CD4-positive, alpha-beta T cell treated with Interferon alpha-2 for 1 hour (primary cell): ENCODE data around the gene GALT.

Experiments used
- DNase-seq, 2 donors: peaks; one replicate each; pipeline ENCODE4 v3.0.0-alpha.2; 2020 to 2022

GALT gene

DNA sequence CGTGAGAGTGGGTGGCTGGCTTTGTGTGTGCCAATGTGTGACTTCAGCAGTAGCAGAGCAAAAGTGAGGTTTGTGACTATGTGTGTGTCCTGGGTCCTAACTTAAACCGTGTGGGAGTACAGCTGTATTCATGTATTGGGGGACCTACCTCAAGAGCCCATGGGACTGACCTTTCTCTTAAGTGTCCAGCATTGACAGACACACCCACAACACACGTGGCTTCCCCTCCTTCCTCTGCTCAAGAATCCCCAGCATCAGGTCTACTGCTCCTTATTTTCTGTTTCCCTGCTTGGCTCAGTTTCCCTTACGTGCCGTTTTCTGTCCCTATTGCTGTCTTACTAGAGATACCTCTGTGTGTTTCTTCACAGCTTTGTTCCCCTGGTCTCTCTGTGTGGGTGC lies 6.1 kb downstream of the GALT start:
- no peak for DNase-seq

DNA sequence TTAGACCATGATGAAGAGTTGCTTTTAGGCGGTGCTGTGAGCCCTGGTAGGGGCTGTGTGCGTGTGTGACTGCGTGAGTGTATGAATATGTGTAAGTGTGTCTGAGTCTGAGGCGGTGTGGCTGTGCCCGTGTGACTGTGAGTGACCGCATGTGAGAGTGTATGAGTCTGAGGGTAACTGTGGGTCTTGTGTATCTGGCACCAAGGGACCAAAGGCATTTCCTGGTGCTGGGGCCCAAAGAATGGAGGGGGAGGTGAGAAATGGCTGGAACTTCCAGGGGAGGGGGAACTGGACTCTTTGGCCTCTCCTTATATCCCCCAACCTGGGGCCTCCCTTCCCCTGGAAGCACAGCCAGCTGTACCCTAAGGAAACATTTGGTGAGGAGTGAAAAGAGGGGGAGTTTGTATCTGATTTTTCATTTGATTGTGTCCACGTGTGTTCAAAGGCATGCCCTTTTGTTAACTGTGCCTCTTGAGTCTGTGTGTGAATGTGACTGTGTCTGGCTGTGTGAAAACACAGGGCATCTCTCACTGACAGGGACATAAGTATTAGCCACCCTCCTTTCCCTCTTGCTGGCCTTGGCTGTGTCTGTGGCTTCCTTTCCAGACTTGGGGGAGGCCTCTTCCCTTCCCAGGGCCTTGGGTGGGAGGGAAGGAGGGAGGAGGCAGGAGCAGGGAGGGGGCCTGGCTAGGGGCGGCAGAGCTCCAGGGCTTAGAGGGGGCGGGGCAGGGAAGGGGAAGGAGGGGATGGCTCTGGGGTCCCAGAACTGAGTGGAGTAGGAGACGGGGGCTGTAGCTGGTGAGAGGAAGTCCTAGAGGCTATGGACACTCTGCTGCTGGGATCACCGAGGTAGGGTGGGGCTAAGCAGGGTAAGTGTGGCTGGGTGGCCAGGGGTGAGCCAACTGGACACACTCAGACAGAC lies 6.9 kb downstream of the GALT start:
- no peak for DNase-seq

DNA sequence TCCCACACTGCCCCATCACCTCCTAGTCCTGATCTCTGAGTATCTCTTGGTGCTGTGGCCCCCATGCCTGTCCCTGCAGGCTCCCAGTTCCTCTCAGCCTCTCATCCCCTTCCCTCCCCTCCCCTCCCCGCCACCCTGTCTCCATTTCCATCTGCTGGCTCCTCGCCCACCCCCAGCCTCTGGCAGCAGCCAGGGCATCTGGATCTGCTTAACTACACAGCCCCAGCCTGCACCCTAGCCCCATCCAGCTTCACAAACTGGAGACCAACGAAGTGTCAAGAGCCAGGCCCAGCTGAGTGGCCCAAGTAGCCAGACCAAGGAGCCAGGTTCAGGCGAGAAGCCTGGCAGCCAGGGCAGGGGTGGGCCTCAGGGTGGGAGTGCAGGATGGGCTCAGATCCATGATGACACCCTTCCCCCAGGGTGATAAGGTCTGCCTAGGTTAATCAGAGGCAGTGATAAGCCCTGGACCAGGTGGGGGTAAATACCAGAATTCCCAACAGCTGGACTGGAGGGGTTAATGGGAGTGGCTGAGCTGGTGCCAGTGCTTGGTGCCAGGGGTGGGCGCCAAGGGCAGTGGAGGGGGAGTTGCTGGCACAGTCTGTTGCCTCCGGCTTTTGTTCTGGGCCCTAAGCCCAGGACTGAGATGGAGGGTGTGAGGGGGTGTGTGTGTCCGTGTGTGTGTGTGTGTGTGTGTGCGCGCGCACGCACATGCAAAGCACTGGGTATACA lies 8.0 kb downstream of the GALT start:
- no peak for DNase-seq

DNA sequence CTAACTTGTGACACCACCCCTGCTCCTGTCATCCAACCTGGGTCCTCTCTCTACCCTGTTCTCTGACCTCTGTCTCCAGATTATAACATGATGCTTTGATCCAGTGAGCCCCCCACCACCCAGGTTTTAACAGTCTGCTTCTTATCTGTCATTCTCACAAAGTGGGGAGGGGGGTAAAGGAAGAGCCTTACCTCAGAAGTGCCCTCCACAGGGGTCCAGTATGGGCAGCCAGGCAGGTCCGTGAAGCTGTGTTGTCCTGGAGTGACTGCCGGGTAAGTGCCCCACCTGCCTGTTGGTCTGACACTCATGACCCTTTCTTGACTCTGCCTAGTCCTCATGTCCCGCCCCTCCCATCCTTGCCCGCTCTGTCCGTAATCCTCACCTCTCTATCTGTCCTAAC lies 8.9 kb downstream of the GALT start:
- DNase-seq, result no peak

DNA sequence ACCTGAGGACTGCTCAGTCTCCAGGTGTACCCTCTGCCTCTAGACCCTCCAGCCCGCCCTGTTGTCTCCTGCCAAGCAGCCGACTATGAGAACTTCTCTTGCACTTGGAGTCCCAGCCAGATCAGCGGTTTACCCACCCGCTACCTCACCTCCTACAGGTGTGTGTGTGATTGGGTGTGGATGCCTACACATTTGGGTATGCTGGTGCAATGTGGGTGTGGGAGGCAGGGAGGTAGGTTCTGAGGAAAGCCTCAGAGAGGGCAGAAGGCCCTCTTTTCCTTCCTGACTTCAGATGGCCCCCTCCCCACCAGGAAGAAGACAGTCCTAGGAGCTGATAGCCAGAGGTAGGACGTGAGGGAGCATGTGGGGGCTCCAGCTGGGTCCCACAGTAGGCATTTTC lies 10.5 kb downstream of the GALT start:
- no peak for DNase-seq

DNA sequence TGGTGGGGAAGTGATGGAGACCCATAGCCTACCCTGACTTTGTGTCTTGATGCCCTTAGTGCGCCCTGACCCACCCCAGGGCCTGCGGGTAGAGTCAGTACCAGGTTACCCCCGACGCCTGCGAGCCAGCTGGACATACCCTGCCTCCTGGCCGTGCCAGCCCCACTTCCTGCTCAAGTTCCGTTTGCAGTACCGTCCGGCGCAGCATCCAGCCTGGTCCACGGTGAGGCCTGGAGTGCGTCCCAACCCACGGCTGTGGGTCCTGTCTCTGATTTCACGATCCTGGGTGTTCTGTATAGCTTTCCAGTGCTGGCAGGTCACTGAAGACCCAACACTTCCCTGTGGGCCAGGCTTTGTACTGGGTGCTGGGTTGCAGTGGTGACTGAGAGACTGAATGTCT lies 12.0 kb downstream of the GALT start:
- no peak for DNase-seq

DNA sequence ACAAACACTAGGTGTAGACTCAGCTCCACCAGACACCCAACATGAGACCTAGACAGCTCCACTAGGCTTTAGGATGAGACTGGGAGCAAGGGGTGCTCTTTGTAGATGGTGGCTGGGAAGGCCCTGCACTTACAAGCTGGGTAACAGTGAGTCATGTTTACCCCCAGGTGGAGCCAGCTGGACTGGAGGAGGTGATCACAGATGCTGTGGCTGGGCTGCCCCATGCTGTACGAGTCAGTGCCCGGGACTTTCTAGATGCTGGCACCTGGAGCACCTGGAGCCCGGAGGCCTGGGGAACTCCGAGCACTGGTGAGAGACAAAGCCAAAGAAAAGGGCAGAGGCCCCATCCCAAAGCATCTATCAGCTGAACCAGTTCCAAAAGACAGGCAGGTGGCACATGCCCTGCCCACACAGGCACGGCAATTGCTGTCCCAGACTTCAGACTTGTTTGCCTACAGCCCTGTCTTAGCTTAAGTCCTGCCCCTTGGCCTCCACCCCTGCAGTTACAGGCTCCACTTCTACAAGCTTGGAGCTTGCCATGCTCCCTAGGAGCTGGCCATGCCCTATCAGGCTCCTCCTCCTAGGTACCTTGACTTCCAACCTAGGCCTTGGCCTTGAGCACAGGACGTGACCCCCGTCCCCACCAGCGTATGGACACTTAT lies 13.2 kb downstream of the GALT start:
- DNase-seq, result no peak

DNA sequence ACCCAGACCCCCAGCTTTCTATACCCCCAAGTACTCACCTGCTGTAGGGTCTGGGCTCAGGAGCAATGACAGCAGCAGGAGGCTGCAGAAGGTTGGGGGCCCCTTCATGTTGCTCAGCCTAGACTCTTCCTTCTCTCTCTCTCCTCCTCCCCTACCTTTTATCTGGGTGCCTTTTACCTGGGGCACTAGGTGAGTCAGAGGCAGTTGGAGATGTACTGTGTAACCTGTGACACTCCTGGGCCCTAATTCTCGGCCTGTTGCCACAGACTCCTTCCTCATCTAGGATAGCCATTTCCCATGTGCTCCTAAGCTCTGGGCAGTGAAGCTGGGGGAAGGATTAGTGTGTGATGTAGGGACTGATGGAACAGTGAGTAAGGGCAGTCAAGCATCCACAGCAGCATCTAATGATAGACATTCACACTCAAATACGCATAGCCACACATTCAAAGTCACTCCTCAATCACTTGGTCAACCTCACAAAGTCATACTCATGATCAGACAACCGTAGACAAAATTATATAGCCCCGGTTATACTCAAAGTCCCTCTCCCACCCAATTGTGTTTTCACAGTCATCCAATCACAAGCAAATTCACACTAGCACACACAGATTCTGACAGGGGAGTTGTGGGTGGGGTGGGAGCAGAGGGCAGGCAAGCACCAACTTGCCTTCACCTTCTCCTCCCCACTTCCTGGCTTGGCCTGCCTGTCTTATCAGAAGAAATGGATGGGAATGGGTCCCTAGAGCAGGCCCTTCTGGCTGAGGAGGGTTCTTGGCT lies 16.2 kb downstream of the GALT start, which contains the start of gene CCL27:
Gene CCL27, minus strand, starts transcription at position 132 of the 777 bp plus-strand sequence. Its CDS starts 24 bp downstream, at position 108.
- no peak for DNase-seq

DNA sequence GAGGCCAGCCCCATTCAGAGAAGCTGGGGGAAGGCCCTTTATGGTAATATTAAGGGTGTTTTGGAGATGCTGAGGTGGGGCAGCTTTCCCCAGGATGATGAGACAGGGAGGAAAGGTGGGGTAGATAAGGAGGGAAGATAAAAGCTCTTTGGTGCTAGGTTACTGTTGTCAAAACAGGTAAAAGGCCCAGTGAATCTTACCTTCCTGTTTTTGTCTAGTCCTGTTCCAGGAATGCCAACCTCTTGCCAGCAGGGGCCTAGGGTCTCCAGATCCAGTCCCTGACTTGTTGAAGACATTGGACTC lies 16.8 kb downstream of the GALT start:
- DNase-seq, result peak; percentile 53 to 83

DNA sequence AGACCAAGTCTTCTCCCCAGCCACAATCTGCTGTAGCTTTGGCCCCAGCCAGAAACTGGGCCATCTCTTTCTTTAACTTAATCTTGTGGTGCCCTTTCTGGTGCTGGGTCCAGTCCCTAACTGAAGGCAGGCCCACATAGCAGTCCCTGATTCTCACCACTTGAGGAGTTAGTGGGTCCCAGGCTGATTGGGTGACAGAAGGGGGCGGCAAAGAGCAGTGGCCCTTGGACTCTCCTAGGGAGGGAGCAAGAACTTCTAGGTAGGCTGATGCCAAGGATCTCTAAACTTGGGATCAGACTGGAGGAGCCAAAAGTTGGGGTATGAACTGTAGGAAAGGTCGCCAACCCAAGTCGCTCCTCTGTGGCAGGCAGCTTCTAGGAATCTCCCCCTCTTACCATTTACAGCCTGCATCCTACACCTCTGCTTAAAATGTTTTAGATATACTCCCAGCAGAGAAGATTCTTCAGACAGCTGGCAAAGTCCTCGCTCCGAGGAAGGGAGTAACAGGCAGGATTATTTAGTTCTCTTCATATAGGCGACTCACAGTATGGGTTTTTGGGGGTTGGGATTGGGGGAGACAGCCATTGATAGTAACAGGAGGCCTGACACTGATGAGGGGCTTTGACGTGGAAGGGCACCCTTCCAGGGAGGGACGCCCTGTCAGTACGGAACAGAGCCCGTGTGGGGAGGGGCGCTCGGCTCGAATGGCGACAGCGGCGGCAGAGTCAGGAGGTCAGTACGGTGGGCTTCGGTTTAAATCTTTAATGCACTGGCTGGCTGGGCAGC lies 18.0 kb downstream of the GALT start:
- DNase-seq, result peak; percentile 75 to 85

DNA sequence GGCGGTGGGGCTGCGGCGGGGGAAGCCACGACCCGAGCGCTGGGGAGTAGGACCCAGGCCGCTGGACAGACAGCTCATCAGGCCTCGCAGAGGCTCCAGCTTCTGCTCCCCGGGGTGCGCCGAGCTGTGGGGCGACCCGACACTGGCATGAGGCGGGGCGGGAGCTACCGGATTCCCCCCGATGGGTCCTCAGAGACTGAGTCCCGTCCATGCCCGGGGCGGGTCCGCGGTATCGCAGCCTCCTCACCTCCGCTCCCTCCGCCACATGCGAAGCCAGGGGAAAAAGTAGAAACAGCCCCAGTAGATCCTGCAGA lies 18.5 kb downstream of the GALT start:
- DNase-seq, result no peak

DNA sequence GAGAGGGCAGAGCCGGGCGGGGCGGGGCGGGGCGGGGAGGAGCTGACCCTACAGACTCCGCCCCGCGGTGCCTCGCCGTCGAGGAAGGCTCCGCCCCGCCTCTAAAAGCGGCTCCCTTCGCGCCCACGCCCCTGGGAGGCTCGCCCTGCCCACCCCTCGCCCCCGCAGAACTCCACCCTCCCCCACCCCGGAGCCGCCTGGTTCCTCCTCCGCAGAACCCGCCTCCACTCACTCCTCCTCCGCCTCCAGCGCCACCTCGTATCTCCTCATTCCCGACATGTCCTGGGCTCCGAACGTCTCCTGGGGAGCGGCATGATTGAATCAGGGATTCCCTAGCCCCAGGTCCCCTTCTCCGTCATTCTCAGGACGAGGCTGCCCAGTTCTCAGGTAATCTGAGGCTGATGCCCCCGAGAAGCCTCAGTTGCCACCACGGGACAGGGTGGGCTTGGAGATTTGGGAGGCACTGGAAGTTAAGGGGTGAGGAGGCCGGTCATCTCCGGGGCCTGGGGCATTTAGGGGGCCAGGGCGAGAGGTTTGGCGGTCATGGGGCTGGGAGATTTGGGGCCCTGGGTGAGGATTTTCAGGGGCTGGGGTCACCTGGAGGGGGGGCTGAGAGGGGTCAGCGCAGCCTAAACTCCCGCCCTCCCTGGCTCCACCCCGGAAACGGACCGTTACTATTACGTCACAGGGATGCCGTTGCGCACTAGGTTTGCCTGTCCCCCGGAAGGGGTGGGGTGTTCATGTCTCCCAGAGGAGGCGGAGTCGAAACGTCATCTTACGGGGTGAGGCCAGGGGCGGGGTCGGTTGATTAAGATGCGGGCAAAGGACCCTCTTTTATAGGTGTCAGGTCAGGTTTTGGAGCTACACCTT lies 19.1 kb downstream of the GALT start:
- peak; percentile 93 to 94 for DNase-seq

DNA sequence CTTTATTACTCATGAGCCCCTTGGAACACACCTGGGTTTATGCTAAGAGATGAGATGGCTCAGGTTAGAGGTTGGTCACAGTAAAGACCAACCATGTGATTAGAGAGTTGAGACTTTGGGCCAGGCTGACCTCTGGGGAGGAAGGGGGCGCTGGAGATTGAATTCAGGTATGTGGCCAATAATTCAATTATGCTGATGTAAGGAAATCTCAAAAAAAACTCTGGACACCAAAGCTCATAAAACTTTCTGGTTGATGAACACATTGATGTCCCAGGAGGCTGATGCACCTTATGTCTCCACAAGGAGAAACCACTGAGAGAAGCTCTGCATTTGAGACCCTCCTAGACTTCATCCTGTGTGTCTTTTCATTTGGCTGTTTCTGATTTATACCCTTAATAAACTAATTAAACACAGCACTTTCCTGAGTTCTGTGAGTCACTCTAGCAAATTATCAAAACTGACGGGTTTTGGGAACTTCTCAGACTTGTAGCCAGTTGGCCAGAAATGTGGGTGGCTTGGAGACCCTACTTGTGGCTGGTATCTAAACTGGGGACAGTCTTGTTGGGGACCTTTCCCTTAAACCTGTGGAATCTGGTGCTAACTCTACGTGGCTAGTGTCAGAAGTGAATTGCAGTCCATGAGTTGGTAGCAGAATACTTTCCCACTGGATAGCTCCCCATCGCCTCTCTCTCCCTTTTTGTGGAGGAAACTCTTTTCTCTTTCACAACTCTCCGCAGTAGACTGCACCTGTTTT lies 23.5 kb downstream of the GALT start:
- DNase-seq, result no peak

DNA sequence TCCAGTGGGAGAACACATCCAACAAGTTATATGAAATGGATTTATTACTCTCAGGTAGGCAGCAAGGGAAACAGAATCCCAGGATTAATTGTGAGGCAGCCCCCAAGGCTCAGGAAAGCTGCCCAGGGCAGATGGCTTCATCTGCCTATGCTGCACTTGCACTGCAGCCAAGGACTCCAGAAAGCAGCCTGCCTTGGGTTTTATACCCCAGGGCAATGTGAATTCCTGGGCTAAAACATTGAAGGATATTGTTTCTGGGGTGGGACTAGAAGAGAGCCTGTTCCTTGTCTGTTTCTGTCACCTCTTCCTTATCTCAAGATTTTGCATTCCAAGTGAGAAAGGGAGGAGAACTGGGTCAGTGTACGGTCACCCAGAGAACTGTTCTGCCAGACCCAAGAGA lies 24.8 kb downstream of the GALT start:
- DNase-seq, result no peak

DNA sequence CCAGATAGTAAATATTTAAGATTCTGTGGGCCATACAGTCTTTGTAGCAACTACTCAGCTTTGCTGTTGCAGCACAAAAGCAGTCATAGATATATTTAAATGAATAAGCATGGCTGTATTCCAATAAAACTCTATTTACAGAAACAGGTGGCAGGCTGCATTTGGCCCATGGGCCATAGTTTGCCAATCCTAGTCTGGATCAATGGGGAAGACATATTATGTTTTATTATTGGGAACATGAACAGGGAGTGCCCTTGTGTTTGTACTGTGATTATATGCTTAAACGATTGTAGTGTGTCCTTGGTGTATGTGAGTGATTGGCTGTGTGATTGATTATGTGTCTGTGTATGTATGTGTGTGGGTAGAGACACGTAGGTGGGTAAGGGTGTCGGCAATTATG lies 28.0 kb downstream of the GALT start:
- no peak for DNase-seq

DNA sequence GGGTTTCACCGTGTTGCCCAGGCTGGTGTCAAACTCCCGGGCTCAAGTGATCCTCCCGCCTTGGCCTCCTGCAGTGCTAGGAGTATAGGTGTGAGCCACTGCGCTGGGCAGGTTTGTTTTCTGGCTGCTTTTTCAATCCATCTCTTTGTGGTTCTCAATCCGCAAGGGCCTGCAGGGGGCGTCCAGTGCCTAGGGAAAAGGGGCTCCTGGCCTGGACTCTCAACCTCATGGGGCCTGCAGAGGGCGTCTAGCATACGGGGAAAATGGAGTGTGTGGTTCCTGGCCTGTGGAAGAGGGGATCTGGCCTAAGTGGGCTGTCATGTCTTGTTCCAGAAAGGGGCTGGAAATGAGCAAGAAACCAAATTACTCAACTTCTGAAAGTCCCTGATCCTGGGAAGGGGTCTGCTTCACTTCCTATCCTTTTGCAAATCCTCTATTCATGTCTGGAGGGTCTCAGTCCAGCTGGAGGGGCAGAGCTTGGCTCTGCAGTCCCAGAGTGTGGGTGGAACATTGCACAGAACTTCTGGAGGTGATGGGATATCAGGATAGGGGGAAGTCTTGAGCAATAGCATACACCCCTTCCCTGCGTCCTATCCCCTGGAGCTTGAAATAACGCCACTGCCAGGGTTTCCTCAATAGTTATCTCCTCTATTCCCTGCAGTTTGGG lies 28.7 kb downstream of the GALT start:
- peak; percentile 53 to 62 for DNase-seq

DNA sequence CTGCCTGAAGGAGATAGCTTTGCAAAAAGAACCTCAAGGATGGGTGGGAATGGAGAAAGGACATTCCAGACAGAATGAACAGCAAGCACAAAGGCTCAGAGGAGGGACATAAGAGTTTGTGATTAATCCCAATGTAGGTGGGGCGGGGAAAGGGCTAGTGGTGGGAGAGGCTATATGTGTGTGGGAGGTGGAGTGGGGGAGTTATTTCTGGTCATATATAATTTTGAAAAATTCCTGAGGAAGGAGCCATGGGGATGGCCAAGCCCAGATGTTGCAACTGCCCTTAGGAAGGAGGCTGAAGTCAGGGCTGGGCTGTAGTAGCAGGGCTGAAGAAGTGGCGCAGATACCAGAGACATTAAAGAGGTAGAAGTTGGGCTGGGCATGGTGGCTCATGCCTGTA lies 29.4 kb downstream of the GALT start:
- DNase-seq, result no peak

DNA sequence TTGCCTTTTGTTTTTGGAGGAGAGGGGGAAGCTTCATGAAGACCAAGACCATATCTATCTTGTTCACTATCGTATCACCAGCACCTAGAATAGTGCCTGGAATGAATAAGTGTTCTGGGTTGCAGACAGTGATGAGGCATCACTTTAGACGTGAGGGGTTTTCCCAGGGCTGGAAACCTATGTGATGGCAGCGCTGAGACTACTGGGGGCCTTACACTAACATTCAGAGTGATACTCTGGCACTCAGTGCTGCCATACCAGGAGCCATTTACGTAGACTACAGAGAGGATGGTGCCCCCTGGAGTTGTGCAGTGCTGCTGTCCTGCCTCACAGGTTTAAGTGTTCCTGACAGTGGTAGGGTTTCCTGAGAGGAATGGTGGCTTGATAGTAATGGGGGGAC lies 37.7 kb downstream of the GALT start:
- DNase-seq, result no peak

DNA sequence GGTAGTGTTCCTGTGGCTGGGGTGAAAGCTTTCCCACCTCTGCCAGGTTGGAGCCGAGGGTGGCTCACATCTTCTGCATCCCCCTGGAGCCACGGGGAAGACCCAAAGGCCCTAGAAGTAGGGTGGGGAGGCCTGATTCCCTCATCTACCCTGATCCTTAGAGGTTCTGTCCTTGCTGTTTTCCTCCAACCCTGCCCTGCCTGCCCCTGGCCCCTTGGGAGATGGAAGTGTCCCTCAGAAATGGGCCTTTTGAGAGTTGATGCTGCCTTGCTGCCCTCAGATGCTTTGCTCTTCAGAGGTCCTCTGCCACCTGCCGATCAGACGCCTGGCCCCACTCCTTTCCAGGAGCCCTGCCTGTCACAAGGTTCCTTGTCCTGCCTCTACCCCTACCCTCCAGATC lies 38.3 kb downstream of the GALT start:
- no peak for DNase-seq

DNA sequence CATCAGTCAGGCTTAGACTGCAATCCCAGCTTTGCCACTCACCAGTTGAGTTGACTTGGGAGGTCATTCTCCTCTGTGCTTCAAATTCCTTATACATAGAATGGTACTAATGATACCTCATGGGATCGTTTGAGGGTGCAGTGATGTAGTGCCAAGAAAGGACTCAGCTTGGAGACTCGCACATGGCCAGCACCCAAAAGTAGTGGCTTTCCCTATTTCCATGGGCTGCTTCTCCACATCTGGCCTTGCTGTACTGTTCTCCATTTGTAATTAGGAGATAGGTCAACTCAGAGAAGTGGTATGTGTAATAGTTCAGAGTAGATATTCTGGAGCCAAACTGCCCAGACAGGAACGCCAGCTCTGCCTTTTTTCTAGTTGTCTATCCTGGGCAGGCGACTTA lies 39.1 kb downstream of the GALT start:
- DNase-seq, result no peak
